Spinal cord (tissue), 10 donors: Measurements from ENCODE around the gene ARHGAP25. TPM values are rescaled to one million over a fixed set of nuclear protein-coding genes. Genes with fewer than 3 reads are reported as not detected.

Experiments used
- DNase-seq, 6 donors: peaks; one replicate each; pipeline versions ENCODE4 v3.0.0 to v3.0.0-alpha.2; 2013 to 2015; ENCODE audit warnings: low spot score in 6 of 6, low read depth in 4 of 6
- H3K27ac ChIP-seq: one replicate; pipeline ENCODE4 v1.5.1; 2013; ENCODE audit warnings: low read depth, low read length, control low read depth
- H3K27me3 ChIP-seq: one replicate; pipeline ENCODE4 v1.6.1; 2013; ENCODE audit warnings: low read length; ENCODE audit not compliant: control insufficient read depth, insufficient read depth
- H3K36me3 ChIP-seq: one replicate; pipeline ENCODE4 v1.6.1; 2013; ENCODE audit warnings: low read length; ENCODE audit not compliant: control insufficient read depth, insufficient read depth
- H3K4me1 ChIP-seq: one replicate; pipeline ENCODE4 v1.6.1; 2013; ENCODE audit warnings: low read length; ENCODE audit not compliant: control insufficient read depth, insufficient read depth
- H3K4me3 ChIP-seq: one replicate; pipeline ENCODE4 v1.5.1; 2013; ENCODE audit warnings: low read depth, low read length, control low read depth
- H3K9me3 ChIP-seq: one replicate; pipeline ENCODE4 v1.6.1; 2013; ENCODE audit warnings: low read length; ENCODE audit not compliant: control insufficient read depth, insufficient read depth
- WGBS: methylation state at CpG from one replicate; pipeline ENCODE4 v1.1.5; 2013; ENCODE audit warnings: missing lambda C conversion rate; ENCODE audit not compliant: insufficient coverage; 5-methylcytosine and 5-hydroxymethylcytosine counted together
- polyA plus RNA-seq, 2 donors: library from polyadenylated mRNA; unstranded; fragments of 120-200 nt; gene quantifications; one replicate each; pipeline ENCODE4 v1.2.1, GENCODE V29; 2013; ENCODE audit not compliant: insufficient read length in 2 of 2
- total RNA-seq, 2 donors: library from RNA; depleted of rRNA in 1 of 2; stranded (reverse); fragments of 120-200 nt in 1 of 2; fragments of >200 nt in 1 of 2; gene quantifications; one replicate each; pipeline versions ENCODE4 v1.2.3 to v1.2.4, GENCODE V29; 2013 to 2014
- donor health status: healthy.

Gene ARHGAP25
- total and polyA plus RNA-seq, 4 donors = 3.9 to 7.2 (median 5.4) TPM

GRCh38 chr2:68716604-68717304, 17.9 kb upstream of the ARHGAP25 start:
- no peaks in the 10 kb centered on the region for H3K4me1 ChIP-seq
- 67% methylated on average over 2 of the region's 8 CpGs for WGBS
- no peak overlapping the region for H3K4me3 ChIP-seq
- peaks cover 2% of the 10 kb centered on the region for H3K27me3 ChIP-seq
- DNase-seq = no peak
- no peaks in the 10 kb centered on the region for H3K9me3 ChIP-seq
- H3K27ac ChIP-seq = no peak overlapping the region
- H3K36me3 ChIP-seq = no peaks in the 10 kb centered on the region

- H3K4me3 ChIP-seq = no peak overlapping the region
- H3K9me3 ChIP-seq = no peaks in the 10 kb centered on the region
- no peak overlapping the region for H3K27ac ChIP-seq
- WGBS = no CpG with 5 or more reads among the region's 3 CpGs
- no peak for DNase-seq
- peaks cover 2% of the 10 kb centered on the region for H3K27me3 ChIP-seq
- H3K36me3 ChIP-seq = no peaks in the 10 kb centered on the region
- no peaks in the 10 kb centered on the region for H3K4me1 ChIP-seq
These were observed 17.3 kb upstream of the ARHGAP25 start for GRCh38 chr2:68717305-68717661.

DNA sequence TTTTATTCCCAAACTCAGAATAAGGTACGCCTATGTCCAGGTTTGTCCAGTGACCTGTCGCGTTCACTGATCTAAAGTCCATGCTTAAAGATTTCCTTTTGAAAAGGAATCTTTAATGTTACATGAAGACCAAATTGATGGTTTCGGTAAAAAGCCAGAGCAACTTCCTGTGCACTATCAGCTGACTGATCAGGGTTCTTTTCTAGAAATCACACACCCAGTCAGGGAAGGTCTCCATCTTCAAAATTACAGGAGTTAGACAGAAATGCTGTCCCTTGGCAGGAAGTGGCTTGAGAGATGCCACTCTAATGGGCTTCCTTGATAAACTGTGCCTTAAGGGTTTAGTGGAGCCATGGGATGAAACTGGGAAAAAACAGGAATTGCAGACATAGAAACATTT, 14.7 kb upstream of the ARHGAP25 start:
- H3K4me1 ChIP-seq = no peaks in the 10 kb centered on the region
- H3K27me3 ChIP-seq = peaks cover 2% of the 10 kb centered on the region
- DNase-seq = no peak
- H3K4me3 ChIP-seq = no peak overlapping the region
- H3K36me3 ChIP-seq = no peaks in the 10 kb centered on the region
- H3K9me3 ChIP-seq = no peaks in the 10 kb centered on the region
- no CpG with 5 or more reads among the region's 4 CpGs for WGBS
- H3K27ac ChIP-seq = no peak overlapping the region

- no peak overlapping the region for H3K4me3 ChIP-seq
- H3K9me3 ChIP-seq = no peaks in the 10 kb centered on the region
- no peak for DNase-seq
- H3K4me1 ChIP-seq = no peaks in the 10 kb centered on the region
- WGBS = 70% methylated on average over 3 of the region's 3 CpGs
- no peaks in the 10 kb centered on the region for H3K36me3 ChIP-seq
- H3K27ac ChIP-seq = no peak overlapping the region
- peaks cover 2% of the 10 kb centered on the region for H3K27me3 ChIP-seq
These were observed 13.9 kb upstream of the ARHGAP25 start for GRCh38 chr2:68720665-68721064.

- WGBS = 91% methylated on average over 8 of the region's 8 CpGs
- H3K27me3 ChIP-seq = no peaks in the 10 kb centered on the region
- no peak overlapping the region for H3K27ac ChIP-seq
- no peaks in the 10 kb centered on the region for H3K36me3 ChIP-seq
- H3K4me3 ChIP-seq = no peak overlapping the region
- no peaks in the 10 kb centered on the region for H3K4me1 ChIP-seq
- DNase-seq = no peak
- H3K9me3 ChIP-seq = no peaks in the 10 kb centered on the region
These were observed 13.0 kb upstream of the ARHGAP25 start for GRCh38 chr2:68721482-68722101.

DNA sequence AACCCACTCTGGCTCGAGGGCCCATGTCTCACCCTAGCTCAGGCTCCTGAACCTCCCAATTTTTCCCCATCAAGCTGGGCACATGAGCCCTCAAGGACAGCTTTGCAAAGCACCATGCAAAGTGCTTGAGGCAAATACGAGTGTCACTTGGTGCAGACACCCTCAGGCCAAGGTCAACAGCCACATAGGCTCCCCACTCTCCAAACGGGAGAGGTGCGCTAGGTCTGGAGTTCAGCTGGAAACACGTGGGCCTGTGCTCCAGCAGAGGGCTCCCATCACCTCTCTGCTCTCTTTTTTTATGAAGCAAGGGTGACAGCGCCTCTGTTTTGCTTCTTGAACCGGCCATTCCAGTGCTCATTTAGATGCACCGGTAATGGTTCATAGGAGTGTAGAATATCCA, 11.9 kb upstream of the ARHGAP25 start:
- 62% methylated on average over 7 of the region's 8 CpGs for WGBS
- no peak overlapping the region for H3K27ac ChIP-seq
- no peaks in the 10 kb centered on the region for H3K36me3 ChIP-seq
- no peaks in the 10 kb centered on the region for H3K27me3 ChIP-seq
- H3K4me1 ChIP-seq = no peaks in the 10 kb centered on the region
- no peak for DNase-seq
- no peaks in the 10 kb centered on the region for H3K9me3 ChIP-seq
- no peak overlapping the region for H3K4me3 ChIP-seq

DNA sequence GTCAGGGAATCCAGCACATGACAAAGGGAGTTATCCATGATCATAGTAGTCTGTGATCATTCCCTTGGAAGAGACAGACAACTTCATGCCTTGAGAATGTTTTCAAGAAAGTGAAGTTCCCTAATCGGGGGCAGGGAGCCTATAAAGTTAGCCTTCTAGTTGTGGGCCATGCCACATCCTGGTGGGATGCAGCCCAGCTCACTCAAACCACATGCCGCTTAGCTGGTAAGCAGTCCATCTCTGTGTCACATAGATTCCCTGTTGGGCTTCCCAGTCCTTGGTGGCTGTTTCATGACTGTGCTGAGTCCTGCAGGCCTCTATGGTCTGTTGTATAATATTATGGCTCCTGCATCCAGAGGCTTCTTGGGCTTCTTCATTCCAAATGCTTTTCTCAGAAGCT, 11.4 kb upstream of the ARHGAP25 start:
- H3K9me3 ChIP-seq = no peaks in the 10 kb centered on the region
- no peak overlapping the region for H3K27ac ChIP-seq
- H3K36me3 ChIP-seq = no peaks in the 10 kb centered on the region
- 100% methylated on average over 2 of the region's 2 CpGs for WGBS
- DNase-seq = no peak
- H3K4me1 ChIP-seq = no peaks in the 10 kb centered on the region
- H3K27me3 ChIP-seq = no peaks in the 10 kb centered on the region
- H3K4me3 ChIP-seq = no peak overlapping the region

DNA sequence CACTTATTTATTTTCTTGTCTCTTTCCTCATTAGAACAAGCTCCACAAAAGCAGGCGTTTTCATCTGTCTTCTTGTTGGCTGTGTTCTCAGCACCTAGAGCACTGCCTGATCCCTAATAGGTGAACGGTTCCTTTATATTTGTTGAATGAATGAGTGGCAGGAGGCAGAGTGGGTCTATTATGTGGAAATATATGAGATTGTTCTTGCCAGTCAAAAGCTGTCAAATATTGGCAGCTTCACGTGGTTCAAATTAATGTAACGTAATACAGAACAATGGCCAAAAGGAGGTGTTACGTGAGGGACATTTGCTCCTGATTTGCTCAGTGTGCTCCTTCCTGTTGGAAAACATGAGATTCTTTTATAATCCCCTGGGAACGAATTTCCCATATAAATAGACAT, 8.5 kb upstream of the ARHGAP25 start:
- 92% methylated on average over 3 of the region's 6 CpGs for WGBS
- H3K4me3 ChIP-seq = no peak overlapping the region
- H3K9me3 ChIP-seq = no peaks in the 10 kb centered on the region
- no peaks in the 10 kb centered on the region for H3K36me3 ChIP-seq
- H3K27me3 ChIP-seq = no peaks in the 10 kb centered on the region
- H3K27ac ChIP-seq = no peak overlapping the region
- DNase-seq = peak in 1 of 6 donors; percentile 5
- H3K4me1 ChIP-seq = no peaks in the 10 kb centered on the region

- DNase-seq = peak in 1 of 6 donors; percentile 4
- H3K27ac ChIP-seq = no peak overlapping the region
- H3K27me3 ChIP-seq = no peaks in the 10 kb centered on the region
- H3K4me3 ChIP-seq = no peak overlapping the region
- no peaks in the 10 kb centered on the region for H3K4me1 ChIP-seq
- WGBS = 85% methylated on average over 9 of the region's 11 CpGs
- H3K36me3 ChIP-seq = no peaks in the 10 kb centered on the region
- no peaks in the 10 kb centered on the region for H3K9me3 ChIP-seq
These were observed 7.8 kb upstream of the ARHGAP25 start for GRCh38 chr2:68726608-68727367.
